DND-41 (cell line): ENCODE measurements around the gene GANAB.

Source experiments
- ATAC-seq: fragments of 200-7000 bp; cut with Tn5 transposase; 3 replicates; pipeline ENCODE4 v1.9.1; 2021; ENCODE audit warnings: low read depth; ENCODE audit not compliant: insufficient read depth
- DNase-seq: peaks from one replicate; pipeline ENCODE4 v3.0.0-alpha.2; 2020
- H2AFZ ChIP-seq: 2 replicates; pipeline ENCODE4 v1.6.0; 2012; ENCODE audit warnings: low read depth, low read length
- H3K27ac ChIP-seq: 2 replicates; pipeline ENCODE4 v1.5.1; 2012; ENCODE audit warnings: low read length, inconsistent platforms
- H3K27me3 ChIP-seq: fragments of 200-600 bp; sonication (generic); 2 replicates; pipeline ENCODE4 v1.6.0; 2012; ENCODE audit warnings: low read length, mild to moderate bottlenecking, inconsistent platforms; ENCODE audit not compliant: insufficient read depth, poor library complexity
- H3K36me3 ChIP-seq: 2 replicates; pipeline ENCODE4 v1.5.1; 2012; ENCODE audit warnings: low read length, inconsistent platforms; ENCODE audit not compliant: insufficient read depth
- H3K4me1 ChIP-seq: 2 replicates; pipeline ENCODE4 v1.5.1; 2012; ENCODE audit warnings: mild to moderate bottlenecking, low read length; ENCODE audit not compliant: insufficient read depth
- H3K4me2 ChIP-seq: 2 replicates; pipeline ENCODE4 v1.6.0; 2012; ENCODE audit warnings: mild to moderate bottlenecking, moderate library complexity, low read length, inconsistent platforms; ENCODE audit not compliant: insufficient read depth
- H3K4me3 ChIP-seq, 2 experiments: fragments of 200-600 bp in 1 of 2; shearing (Covaris generic) in 1 of 2; 2 replicates each; pipeline ENCODE4 v1.5.1; 2012 to 2016; ENCODE audit warnings: inconsistent platforms in 2 of 2, low read length in 2 of 2, mild to moderate bottlenecking in 2 of 2, low read depth in 1 of 2, moderate library complexity in 1 of 2
- H3K79me2 ChIP-seq: 2 replicates; pipeline ENCODE4 v1.6.0; 2012; ENCODE audit warnings: low read length, inconsistent platforms; ENCODE audit not compliant: insufficient read depth
- H3K9ac ChIP-seq: 2 replicates; pipeline ENCODE4 v1.6.0; 2012; ENCODE audit warnings: low read depth, mild to moderate bottlenecking, inconsistent platforms, low read length, moderate library complexity
- H3K9me3 ChIP-seq: 2 replicates; pipeline ENCODE4 v1.5.1; 2012; ENCODE audit warnings: low read length, moderate library complexity, mild to moderate bottlenecking, inconsistent platforms; ENCODE audit not compliant: insufficient read depth, severe bottlenecking
- H4K20me1 ChIP-seq: 2 replicates; pipeline ENCODE4 v1.6.0; 2012; ENCODE audit warnings: low read length; ENCODE audit not compliant: insufficient read depth
- EZH2 ChIP-seq: IDR thresholded peaks from 3 replicates; pipeline ENCODE4 v1.6.1; 2012; ENCODE audit warnings: borderline replicate concordance, low read depth, mild to moderate bottlenecking, moderate library complexity, low read length, inconsistent platforms; ENCODE audit not compliant: severe bottlenecking
- TF ChIP-seq, protein P1 (sequence below): IDR thresholded peaks from 2 replicates; pipeline ENCODE4 v1.5.1; 2012; ENCODE audit warnings: borderline replicate concordance, low read length, moderate library complexity, mild to moderate bottlenecking; ENCODE audit not compliant: poor library complexity, severe bottlenecking; ENCODE audit errors: extremely low read depth

GANAB gene

DNA sequence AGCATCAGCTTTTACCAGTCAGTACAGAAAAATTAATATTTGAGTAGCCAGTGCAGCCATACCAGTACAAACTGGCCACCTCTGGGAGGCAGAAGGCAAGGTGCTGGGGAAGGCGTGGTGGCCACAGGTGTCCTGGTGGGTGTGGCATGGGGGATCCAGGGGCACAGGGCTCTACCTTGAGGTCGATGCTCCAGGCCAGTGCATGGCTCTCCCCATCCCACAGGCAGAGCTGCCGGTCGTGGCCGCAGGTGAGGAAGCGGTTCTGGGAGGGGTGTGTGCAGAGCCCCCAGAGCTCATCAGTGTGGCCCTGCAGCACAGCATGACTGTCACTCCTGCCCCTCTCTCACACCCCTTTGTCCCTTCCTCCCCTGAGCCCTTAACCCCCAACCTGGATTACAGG is 40.9 kb downstream of the GANAB start:
- DNase-seq = no peak
- Histone ChIP-seq H3K27ac (no peak overlapping the region), H4K20me1 (peaks cover 3% of the 10 kb centered on the region; the same call in 1 of the 2 replicates), H3K9me3 (no peaks in the 10 kb centered on the region), H2AFZ (no peak overlapping the region), H3K79me2 (peaks cover 11% of the 10 kb centered on the region), H3K36me3 (peaks cover 46% of the 10 kb centered on the region), H3K9ac (no peak overlapping the region), H3K4me3 (no peak overlapping the region), H3K4me1 (peaks cover 13% of the 10 kb centered on the region), H3K27me3 (no peaks in the 10 kb centered on the region), H3K4me2 (no peak overlapping the region)
- TF ChIP-seq, protein P1, sequence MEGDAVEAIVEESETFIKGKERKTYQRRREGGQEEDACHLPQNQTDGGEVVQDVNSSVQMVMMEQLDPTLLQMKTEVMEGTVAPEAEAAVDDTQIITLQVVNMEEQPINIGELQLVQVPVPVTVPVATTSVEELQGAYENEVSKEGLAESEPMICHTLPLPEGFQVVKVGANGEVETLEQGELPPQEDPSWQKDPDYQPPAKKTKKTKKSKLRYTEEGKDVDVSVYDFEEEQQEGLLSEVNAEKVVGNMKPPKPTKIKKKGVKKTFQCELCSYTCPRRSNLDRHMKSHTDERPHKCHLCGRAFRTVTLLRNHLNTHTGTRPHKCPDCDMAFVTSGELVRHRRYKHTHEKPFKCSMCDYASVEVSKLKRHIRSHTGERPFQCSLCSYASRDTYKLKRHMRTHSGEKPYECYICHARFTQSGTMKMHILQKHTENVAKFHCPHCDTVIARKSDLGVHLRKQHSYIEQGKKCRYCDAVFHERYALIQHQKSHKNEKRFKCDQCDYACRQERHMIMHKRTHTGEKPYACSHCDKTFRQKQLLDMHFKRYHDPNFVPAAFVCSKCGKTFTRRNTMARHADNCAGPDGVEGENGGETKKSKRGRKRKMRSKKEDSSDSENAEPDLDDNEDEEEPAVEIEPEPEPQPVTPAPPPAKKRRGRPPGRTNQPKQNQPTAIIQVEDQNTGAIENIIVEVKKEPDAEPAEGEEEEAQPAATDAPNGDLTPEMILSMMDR = no peak
- TF ChIP-seq EZH2 = no peak
- no peak for ATAC-seq

DNA sequence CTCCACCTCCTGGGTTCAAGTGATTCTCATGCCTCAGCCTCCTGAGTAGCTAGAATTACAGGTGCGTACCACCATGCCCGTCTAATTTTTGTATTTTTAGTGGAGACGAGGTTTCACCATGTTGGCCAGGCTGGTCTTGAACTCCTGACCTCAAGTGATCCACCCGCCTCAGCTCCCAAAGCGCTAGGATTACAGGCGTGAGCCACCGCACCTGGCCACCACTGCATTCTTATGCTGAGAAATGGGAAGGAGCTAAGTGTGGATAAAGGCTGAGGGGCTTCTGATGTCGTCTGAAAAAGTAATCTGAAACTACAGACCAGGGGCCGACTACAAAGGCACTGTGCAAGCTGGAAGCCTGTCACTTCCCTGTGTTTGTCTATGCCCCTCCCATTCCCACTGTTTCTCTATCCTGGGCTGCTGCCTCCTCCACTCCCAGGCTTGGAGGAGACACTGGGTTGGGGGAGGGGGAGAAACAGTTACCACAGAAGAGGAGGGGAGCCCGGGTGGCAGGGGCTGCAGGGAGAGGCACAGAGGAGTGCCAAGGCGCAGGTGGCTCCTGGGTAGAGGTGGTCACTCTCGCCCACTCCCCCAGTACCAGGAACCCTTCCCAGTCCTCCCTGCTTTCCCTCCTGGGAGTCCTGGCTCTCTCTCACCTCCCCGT is 41.8 kb downstream of the GANAB start:
- peaks cover 12% of the 10 kb centered on the region; the same call in 1 of the 2 replicates for H4K20me1 ChIP-seq
- peaks cover 20% of the 10 kb centered on the region for H3K4me1 ChIP-seq
- DNase-seq (no peak), ATAC-seq (no peak)
- no peak overlapping the region for H2AFZ ChIP-seq
- no peak for TF ChIP-seq EZH2
- TF ChIP-seq, protein P1 = no peak
- H3K27ac ChIP-seq = no peak overlapping the region
- no peak overlapping the region for H3K9ac ChIP-seq
- peaks cover 49% of the 10 kb centered on the region for H3K36me3 ChIP-seq
- H3K4me3 ChIP-seq = no peak overlapping the region
- no peaks in the 10 kb centered on the region for H3K27me3 ChIP-seq
- no peaks in the 10 kb centered on the region for H3K9me3 ChIP-seq
- peaks cover 20% of the 10 kb centered on the region for H3K79me2 ChIP-seq
- H3K4me2 ChIP-seq = no peak overlapping the region

GRCh38 chr11:62603776-62604299 is 42.6 kb downstream of the GANAB start:
- no peak for ATAC-seq
- H3K9ac ChIP-seq = no peak overlapping the region
- no peak overlapping the region for H2AFZ ChIP-seq
- no peak overlapping the region for H3K4me3 ChIP-seq
- peaks cover 26% of the 10 kb centered on the region for H3K79me2 ChIP-seq
- peaks cover 27% of the 10 kb centered on the region for H3K4me1 ChIP-seq
- H3K27me3 ChIP-seq = no peaks in the 10 kb centered on the region
- no peak for DNase-seq
- no peak overlapping the region for H3K27ac ChIP-seq
- peaks cover 14% of the 10 kb centered on the region; the same call in 1 of the 2 replicates for H4K20me1 ChIP-seq
- no peaks in the 10 kb centered on the region for H3K9me3 ChIP-seq
- no peak overlapping the region for H3K4me2 ChIP-seq
- TF ChIP-seq, protein P1 = no peak
- H3K36me3 ChIP-seq = peaks cover 48% of the 10 kb centered on the region
